K562 (cell line): ENCODE data around the gene DAGLA. TPM values are rescaled to one million over a fixed set of nuclear protein-coding genes. Genes with fewer than 3 reads are reported as not detected.

Source experiments
- ATF1 ChIP-seq, 2 experiments: fragments of 450-650 bp in 1 of 2; IDR thresholded peaks; 2 replicates each; pipeline ENCODE4 v1.6.1; 2016; ENCODE audit warnings: missing compliant biosample characterization in 1 of 2, missing genetic modification characterization in 1 of 2
- CCNT2 ChIP-seq: IDR thresholded peaks from 2 replicates; pipeline ENCODE4 v1.6.1; 2011; ENCODE audit warnings: borderline replicate concordance, low read depth, mild to moderate bottlenecking, moderate library complexity, mixed read lengths, low read length; ENCODE audit not compliant: insufficient read length; ENCODE audit errors: extremely low read depth
- CHD7 ChIP-seq: fragments of 200-600 bp; sonication (generic); IDR thresholded peaks from one replicate; pipeline ENCODE4 v1.6.1; 2012; ENCODE audit warnings: mild to moderate bottlenecking, low read depth, low read length, inconsistent platforms
- EHMT2 ChIP-seq: fragments of 450-650 bp; IDR thresholded peaks from 2 replicates; pipeline ENCODE4 v1.6.1; 2018; ENCODE audit warnings: antibody characterized with exemption
- HDAC8 ChIP-seq: fragments of 450-650 bp; IDR thresholded peaks from 2 replicates; pipeline ENCODE4 v1.6.1; 2016; ENCODE audit warnings: mild to moderate bottlenecking, missing genetic modification characterization, moderate library complexity, missing compliant biosample characterization
- IRF1 ChIP-seq: sonication (generic); formaldehyde crosslinking; IDR thresholded peaks from 2 replicates; pipeline ENCODE4 v1.8.0; 2022; ENCODE audit warnings: missing genetic modification reagents, mild to moderate bottlenecking, borderline replicate concordance
- RUNX1 ChIP-seq: sonication (generic); IDR thresholded peaks from 2 replicates; pipeline ENCODE4 v1.6.1; 2016; ENCODE audit warnings: antibody characterized with exemption, low read depth
- SAP30 ChIP-seq: fragments of 200-600 bp; sonication (generic); IDR thresholded peaks from 2 replicates; pipeline ENCODE4 v1.6.1; 2012; ENCODE audit warnings: borderline replicate concordance, low read depth, mild to moderate bottlenecking, moderate library complexity, low read length, control low read depth, inconsistent platforms; ENCODE audit not compliant: insufficient read depth, poor library complexity, severe bottlenecking
- THRA ChIP-seq: fragments of 450-650 bp; IDR thresholded peaks from 2 replicates; pipeline ENCODE4 v1.6.1; 2017; ENCODE audit warnings: mild to moderate bottlenecking, moderate library complexity
- ZNF282 ChIP-seq: sonication (generic); formaldehyde crosslinking; IDR thresholded peaks from 2 replicates; pipeline ENCODE4 v1.8.1; 2023; ENCODE audit warnings: missing genetic modification reagents
- polyA plus RNA-seq, 8 experiments: library from polyadenylated mRNA; depleted of rRNA in 4 of 8; stranded (reverse) in 5 of 8; unstranded in 3 of 8; fragments of >200 nt; fragmentation: Nextera tagmentation in 2 of 8; fragmentation: Illumina TruSeq in 1 of 8; extraction: Ambion mirVana in 2 of 8; extraction: Trizol in 1 of 8; gene quantifications; 2 replicates each; pipeline versions ENCODE4 v1.2.1 to v1.2.3, GENCODE V29; 2011 to 2014; ENCODE audit warnings: inconsistent platforms in 1 of 8, missing spikeins in 1 of 8
- total RNA-seq, 7 experiments: library from RNA; depleted of rRNA in 6 of 7; stranded (reverse); fragments of >200 nt in 6 of 7; fragmentation: Illumina TruSeq in 2 of 7; extraction: Trizol in 2 of 7; gene quantifications; 2 replicates each; pipeline versions ENCODE4 v1.2.1 to v1.2.3, GENCODE V29; 2011 to 2021; ENCODE audit warnings: low replicate concordance in 1 of 7

Gene DAGLA
- total and polyA plus RNA-seq, 9 of the 15 experiments (the other 6 are each of a cell fraction or from before 2014, with no cell fraction given) = 0.03 to 0.16 (median 0.04) TPM; not detected in 4

- TF ChIP-seq CHD7 (no peak), THRA (no peak), IRF1 (CRISPR knock-in tag) (no peak), SAP30 (no peak), RUNX1 (no peak), ATF1 (CRISPR knock-in tag; IDR thresholded peaks at IDR 0.05) (no peak), ATF1 (tag; IDR thresholded peaks at IDR 0.05) (peak; percentile 13; the same call in 1 of the 2 replicates), EHMT2 (no peak), CCNT2 (no peak), ZNF282 (no peak), HDAC8 (tag) (no peak)
These were observed at the start of gene DAGLA (continued) for GRCh38 chr11:61679893-61680621.
